Gastroesophageal sphincter (tissue), 4 donors: ENCODE data around the gene JAK3. TPM values are rescaled to one million over a fixed set of nuclear protein-coding genes. Genes with fewer than 3 reads are reported as not detected.
"Not testable (repeated sequence)": the region's sequence is repeated elsewhere in the genome, so short reads cannot be mapped to it uniquely, and the experiment has no call there.

Source experiments
- ATAC-seq: fragments of 150-250 bp; one replicate; pipeline ENCODE4 v1.9.1; 2016; ENCODE audit warnings: mild to moderate bottlenecking, moderate library complexity
- H3K27ac ChIP-seq, 4 donors: fragments of 200-600 bp; sonication (generic) in 3 of 4; 1 replicate in 3 of 4; 2 replicates in 1 of 4; pipeline ENCODE4 v1.5.1; 2016 to 2019
- H3K27me3 ChIP-seq: fragments of 200-600 bp; sonication (generic); one replicate; pipeline ENCODE4 v1.5.1; 2019
- H3K36me3 ChIP-seq, 2 donors: fragments of 200-600 bp; sonication (generic); one replicate each; pipeline ENCODE4 v1.5.1; 2019; ENCODE audit warnings: control low read depth in 1 of 2
- H3K4me1 ChIP-seq, 3 donors: fragments of 200-600 bp; sonication (generic); 1 replicate in 2 of 3; 2 replicates in 1 of 3; pipeline ENCODE4 v1.5.1; 2016 to 2019; ENCODE audit warnings: control low read depth in 2 of 3
- H3K4me3 ChIP-seq, 2 donors: fragments of 200-600 bp; sonication (generic); one replicate each; pipeline ENCODE4 v1.5.1; 2019; ENCODE audit warnings: mild to moderate bottlenecking in 1 of 2, moderate library complexity in 1 of 2
- H3K9me3 ChIP-seq, 3 donors: fragments of 200-600 bp; sonication (generic); one replicate each; pipeline ENCODE4 v1.5.1; 2017 to 2019; ENCODE audit warnings: control low read depth in 2 of 3
- EP300 ChIP-seq: sonication (generic); formaldehyde crosslinking; IDR thresholded peaks from one replicate; pipeline ENCODE4 v1.6.1; 2017; ENCODE audit warnings: antibody characterized with exemption, mild to moderate bottlenecking
- POLR2A ChIP-seq, 2 donors: fragments of 450-650 bp; IDR thresholded peaks; one replicate each; pipeline ENCODE4 v1.6.1; 2017; ENCODE audit warnings: antibody characterized with exemption in 2 of 2, mild to moderate bottlenecking in 2 of 2, moderate library complexity in 1 of 2
- POLR2AphosphoS5 ChIP-seq: sonication (generic); formaldehyde crosslinking; IDR thresholded peaks from one replicate; pipeline ENCODE4 v1.6.1; 2017; ENCODE audit warnings: antibody characterized with exemption
- WGBS, 2 donors: methylation state at CpG; one replicate each; pipeline ENCODE4 v1.1.5; 2018; ENCODE audit warnings: low coverage in 1 of 2; 5-methylcytosine and 5-hydroxymethylcytosine counted together
- total RNA-seq, 4 donors: library from RNA; depleted of rRNA; stranded (reverse); fragments of >200 nt; gene quantifications; one replicate each; pipeline ENCODE4 v1.1.0, GENCODE V29; 2016
- TF ChIP-seq, protein P1 (sequence below), 4 experiments: fragments of 200-600 bp in 2 of 4; fragments of 450-650 bp in 2 of 4; sonication (generic) in 1 of 4; IDR thresholded peaks; one replicate each; pipeline ENCODE4 v1.5.1; 2017 to 2019; ENCODE audit warnings: antibody characterized with exemption in 4 of 4, mild to moderate bottlenecking in 2 of 4, moderate library complexity in 2 of 4

JAK3 gene
- 1 to 10 TPM; 1.2 to 5.9 (median 2.3) TPM for total RNA-seq

DNA sequence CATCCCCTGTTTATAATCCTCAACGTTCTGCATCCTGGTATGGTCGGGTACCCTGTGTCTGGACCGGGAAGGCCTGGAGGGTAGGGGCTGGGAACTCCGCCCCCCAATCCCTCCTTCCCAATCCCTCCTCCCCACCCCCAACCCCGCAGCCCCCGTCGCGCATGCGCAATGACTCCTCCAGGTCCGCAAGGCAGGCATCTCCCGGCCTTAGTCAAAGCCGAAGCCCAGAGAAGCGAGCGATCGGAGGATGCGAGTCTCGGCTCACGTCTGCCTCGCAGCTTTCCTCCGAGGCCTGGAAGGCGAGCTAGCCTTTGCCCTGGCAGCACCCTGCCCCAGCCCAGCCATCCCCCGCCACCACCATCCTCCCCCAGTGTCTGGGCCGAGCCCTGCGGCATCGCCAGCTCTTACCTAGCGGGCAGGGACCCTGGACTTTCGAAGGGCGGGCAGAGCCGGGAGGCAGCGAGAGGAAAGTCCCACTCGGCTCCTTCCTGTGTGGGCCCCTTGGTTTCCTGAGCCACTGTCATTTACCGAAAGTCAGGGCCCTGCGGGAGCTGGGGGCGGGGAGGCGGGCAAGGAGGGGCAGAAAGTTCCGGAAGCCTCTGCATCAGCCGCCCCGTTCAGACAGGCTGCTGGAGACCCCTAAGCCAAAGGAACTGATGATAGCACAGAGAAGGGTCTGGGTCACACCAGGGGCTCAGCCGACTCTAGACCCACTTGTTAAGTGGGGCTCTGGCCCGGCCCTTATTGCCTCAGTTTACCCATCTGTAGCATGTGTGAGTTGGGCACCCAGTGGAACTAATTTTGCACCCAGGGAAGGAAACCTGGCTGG is at the start of gene JAK3:
Gene JAK3 (minus strand): TSS at position 445 of the 829 bp plus-strand sequence. CDS start 3,565 bp downstream, outside the sequence.
- H3K4me1 ChIP-seq = peaks cover 0 to 26% (median 0%) of the 10 kb centered on the region in 3 donors
- peaks cover 63% of the 10 kb centered on the region for H3K27me3 ChIP-seq
- ATAC-seq = peak; percentile 44
- H3K4me3 ChIP-seq = peak within 1 kb of the TSS; percentile 8 to 48
- H3K27ac ChIP-seq = peak within 1 kb of the TSS in 3 of 4 donors; percentile 69 to 74 (median 69)
- WGBS, 2 donors = 2 to 22% methylated on average over 7 of the region's 40 CpGs
- H3K36me3 ChIP-seq = no peaks in the 10 kb centered on the region
- no peaks in the 10 kb centered on the region for H3K9me3 ChIP-seq
- TF ChIP-seq, protein P1, sequence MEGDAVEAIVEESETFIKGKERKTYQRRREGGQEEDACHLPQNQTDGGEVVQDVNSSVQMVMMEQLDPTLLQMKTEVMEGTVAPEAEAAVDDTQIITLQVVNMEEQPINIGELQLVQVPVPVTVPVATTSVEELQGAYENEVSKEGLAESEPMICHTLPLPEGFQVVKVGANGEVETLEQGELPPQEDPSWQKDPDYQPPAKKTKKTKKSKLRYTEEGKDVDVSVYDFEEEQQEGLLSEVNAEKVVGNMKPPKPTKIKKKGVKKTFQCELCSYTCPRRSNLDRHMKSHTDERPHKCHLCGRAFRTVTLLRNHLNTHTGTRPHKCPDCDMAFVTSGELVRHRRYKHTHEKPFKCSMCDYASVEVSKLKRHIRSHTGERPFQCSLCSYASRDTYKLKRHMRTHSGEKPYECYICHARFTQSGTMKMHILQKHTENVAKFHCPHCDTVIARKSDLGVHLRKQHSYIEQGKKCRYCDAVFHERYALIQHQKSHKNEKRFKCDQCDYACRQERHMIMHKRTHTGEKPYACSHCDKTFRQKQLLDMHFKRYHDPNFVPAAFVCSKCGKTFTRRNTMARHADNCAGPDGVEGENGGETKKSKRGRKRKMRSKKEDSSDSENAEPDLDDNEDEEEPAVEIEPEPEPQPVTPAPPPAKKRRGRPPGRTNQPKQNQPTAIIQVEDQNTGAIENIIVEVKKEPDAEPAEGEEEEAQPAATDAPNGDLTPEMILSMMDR (IDR thresholded peaks at IDR 0.05) = no peak
- TF ChIP-seq EP300 = no peak
- TF ChIP-seq POLR2AphosphoS5 = no peak
- TF ChIP-seq POLR2A (IDR thresholded peaks at IDR 0.05) = no peak

DNA sequence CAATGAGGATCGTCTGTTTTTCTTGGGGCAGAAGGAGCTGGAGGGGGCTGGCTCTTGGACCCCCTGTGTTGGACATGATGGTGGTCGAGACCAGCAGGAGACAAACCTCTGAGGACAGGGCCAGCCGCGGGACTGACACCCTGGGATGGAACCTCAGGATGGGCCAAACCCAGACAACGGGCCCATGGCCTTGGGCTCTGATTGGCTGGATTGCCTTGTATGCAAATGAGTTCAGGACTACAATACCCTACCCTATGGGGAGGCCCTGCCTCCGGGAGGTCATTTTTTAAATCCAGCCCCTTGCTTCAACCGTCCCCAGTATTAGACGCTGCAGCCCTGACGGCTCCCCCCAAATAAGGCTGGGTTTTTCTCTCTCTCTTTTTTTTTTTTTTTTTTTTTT is 46.0 kb upstream of the JAK3 start:
- H3K36me3 ChIP-seq = no peaks in the 10 kb centered on the region
- H3K4me3 ChIP-seq = no peak overlapping the region
- no peak for ATAC-seq
- H3K27ac ChIP-seq = no peak overlapping the region
- H3K9me3 ChIP-seq = no peaks in the 10 kb centered on the region
- H3K4me1 ChIP-seq = no peaks in the 10 kb centered on the region
- WGBS, 2 donors = 81 to 83% methylated on average over 3 to 5 of the region's 9 CpGs
- H3K27me3 ChIP-seq = peaks cover 96% of the 10 kb centered on the region
- TF ChIP-seq, protein P1 (IDR thresholded peaks at IDR 0.05) = no peak
- no peak for TF ChIP-seq POLR2A (IDR thresholded peaks at IDR 0.05)
- TF ChIP-seq POLR2AphosphoS5 = no peak
- no peak for TF ChIP-seq EP300

DNA sequence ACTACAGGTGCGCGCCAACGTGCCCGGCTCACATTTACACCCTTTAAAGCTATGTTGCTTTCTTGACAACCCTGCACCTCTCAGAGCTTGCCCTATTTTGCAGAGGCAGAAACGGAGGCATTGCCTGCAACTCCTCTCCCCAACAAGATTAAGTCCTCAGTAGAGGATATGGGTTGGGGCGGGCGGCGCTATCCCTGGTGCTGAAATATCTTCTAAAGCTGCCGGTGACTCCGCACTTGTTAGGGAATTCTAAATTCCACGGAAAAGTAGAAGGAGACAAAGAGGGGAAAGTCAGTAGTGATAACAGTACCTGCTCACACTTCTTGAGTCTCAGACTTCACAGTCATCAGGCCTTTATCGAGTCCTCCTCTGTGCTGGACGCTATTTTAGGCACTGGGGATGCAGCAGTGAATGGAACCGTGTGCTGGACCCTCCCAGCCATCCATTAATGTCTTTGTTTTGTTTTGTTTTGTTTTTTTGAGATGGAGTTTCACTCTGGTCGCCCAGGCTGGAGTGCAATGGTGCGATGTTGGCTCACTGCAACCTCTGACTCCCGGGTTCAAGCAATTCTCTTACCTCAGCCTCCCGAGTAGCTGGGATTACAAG is 41.9 kb upstream of the JAK3 start:
- Histone ChIP-seq H3K4me3 (no peak overlapping the region), H3K27ac (no peak overlapping the region), H3K27me3 (peaks cover 77% of the 10 kb centered on the region), H3K4me1 (no peaks in the 10 kb centered on the region), H3K36me3 (no peaks in the 10 kb centered on the region), H3K9me3 (no peaks in the 10 kb centered on the region)
- 9 to 33% methylated on average over 12 of the region's 18 CpGs for WGBS, 2 donors
- ATAC-seq = no peak
- TF ChIP-seq POLR2A (IDR thresholded peaks at IDR 0.05) (no peak), EP300 (no peak), POLR2AphosphoS5 (no peak)
- TF ChIP-seq, protein P1 (IDR thresholded peaks at IDR 0.05) = no peak

DNA sequence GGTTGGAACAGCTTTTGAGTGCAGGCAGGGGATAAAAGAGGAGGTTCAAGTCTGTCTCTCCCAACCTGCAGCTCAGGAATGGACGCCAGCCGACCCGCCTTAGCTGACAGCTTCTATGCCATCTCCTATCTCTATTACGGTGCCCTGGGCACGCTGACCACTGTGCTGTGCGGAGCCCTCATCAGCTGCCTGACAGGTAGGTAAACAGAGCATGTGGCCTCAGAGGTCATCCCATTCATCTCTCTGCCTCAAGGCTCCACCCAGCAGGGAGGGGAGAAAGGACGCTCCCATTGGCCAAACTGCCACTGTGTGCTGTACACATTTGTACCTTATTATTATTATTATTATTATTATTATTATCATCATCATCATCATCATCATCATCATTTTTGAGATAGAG is 40.5 kb upstream of the JAK3 start:
- H3K4me3 ChIP-seq = no peak overlapping the region
- no peaks in the 10 kb centered on the region for H3K9me3 ChIP-seq
- no peak for ATAC-seq
- 36 to 41% methylated on average over 3 to 4 of the region's 7 CpGs for WGBS, 2 donors
- no peaks in the 10 kb centered on the region for H3K4me1 ChIP-seq
- TF ChIP-seq POLR2A (IDR thresholded peaks at IDR 0.05) = no peak
- TF ChIP-seq, protein P1 (IDR thresholded peaks at IDR 0.05) = no peak
- TF ChIP-seq POLR2AphosphoS5 = no peak
- TF ChIP-seq EP300 = no peak
- no peaks in the 10 kb centered on the region for H3K36me3 ChIP-seq
- peaks cover 75% of the 10 kb centered on the region for H3K27me3 ChIP-seq
- no peak overlapping the region for H3K27ac ChIP-seq

DNA sequence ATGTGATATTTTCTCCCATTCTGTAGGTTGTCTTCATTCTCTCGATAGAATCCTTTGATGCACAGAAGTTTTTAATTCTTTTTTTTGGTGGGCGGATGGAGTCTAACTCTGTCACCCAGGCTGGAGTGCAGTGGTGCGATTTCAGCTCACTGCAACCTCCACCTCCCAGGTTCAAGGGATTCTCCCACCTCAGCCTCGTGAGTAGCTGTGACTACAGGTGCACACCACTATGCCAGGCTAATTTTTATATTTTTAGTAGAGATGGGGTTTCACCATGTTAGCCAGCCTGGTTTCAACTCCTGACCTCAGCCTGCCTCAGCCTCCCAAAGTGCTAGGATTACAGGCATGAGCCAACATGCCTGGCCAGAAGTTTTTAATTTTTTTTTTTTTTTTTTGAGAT is 39.4 kb upstream of the JAK3 start:
- H3K36me3 ChIP-seq, H3K4me3 ChIP-seq, H3K4me1 ChIP-seq, H3K9me3 ChIP-seq, H3K27ac ChIP-seq, ATAC-seq: not testable (repeated sequence)
- H3K27me3 ChIP-seq = peaks cover 75% of the 10 kb centered on the region
- 65 to 80% methylated on average over 3 to 4 of the region's 4 CpGs for WGBS, 2 donors
